HL-60 (cell line): Measurements from ENCODE around the gene POMP.

Experiments
- CTCF ChIP-seq: IDR thresholded peaks from one replicate; pipeline ENCODE4 v1.5.1; 2011; ENCODE audit warnings: low read length, control low read depth, inconsistent platforms; ENCODE audit not compliant: insufficient read depth
- GABPA ChIP-seq: IDR thresholded peaks from 2 replicates; pipeline ENCODE4 v1.6.1; 2012; ENCODE audit warnings: low read depth
- POLR2AphosphoS5 ChIP-seq: IDR thresholded peaks from 2 replicates; pipeline ENCODE4 v1.6.1; 2012; ENCODE audit warnings: low read depth

GRCh38 chr13:28718196-28718542, 59.2 kb downstream of the POMP start:
- no peak for TF ChIP-seq POLR2AphosphoS5
- TF ChIP-seq CTCF, result no peak
- TF ChIP-seq GABPA, result no peak
